ENCODE results near the gene MBNL1.

Gene MBNL1

GRCh38 chr3:152383136-152383606 is 114.4 kb downstream of the MBNL1 start:
- Histone ChIP-seq H3K4me2 (ENCODE audit: low read length) (no peak overlapping the region), H3K27ac (ENCODE audit: low read depth, low read length) (no peak overlapping the region), H3K79me2 (ENCODE audit: control insufficient read depth, low read length) (peaks cover 100% of the 10 kb centered on the region)

GRCh38 chr3:152384412-152384811 is 115.7 kb downstream of the MBNL1 start:
- TF ChIP-seq CTCF (IDR thresholded peaks at IDR 0.05; ENCODE audit: low read depth, low read length, poor library complexity, severe bottlenecking), result no peak
- TF ChIP-seq EZH2phosphoT487 (IDR thresholded peaks at IDR 0.05; ENCODE audit: borderline replicate concordance, low read length), result no peak
- Histone ChIP-seq H3K4me2 (ENCODE audit: low read length) (peak overlapping the region; percentile 2; the same call in 1 of the 2 replicates), H3K79me2 (ENCODE audit: control insufficient read depth, low read length) (peaks cover 100% of the 10 kb centered on the region), H3K9me3 (ENCODE audit: control insufficient read depth, insufficient read depth, low read length) (no peaks in the 10 kb centered on the region), H3K9me2 (replicated peaks; ENCODE audit: control insufficient read depth, low read length) (no peaks in the 10 kb centered on the region), H3K4me3 (ENCODE audit: low read length) (no peak overlapping the region), H3F3A (ENCODE audit: control insufficient read depth, insufficient read depth) (no peaks in the 10 kb centered on the region; the same call in 1 of the 2 replicates), H3K27ac (ENCODE audit: low read depth, low read length) (no peak overlapping the region), H4K20me1 (ENCODE audit: control insufficient read depth, insufficient read depth, low read depth, low read length) (no peaks in the 10 kb centered on the region), H3K36me3 (ENCODE audit: control insufficient read depth, low read length) (peaks cover 57% of the 10 kb centered on the region), H3K4me1 (ENCODE audit: control insufficient read depth, low read length) (peaks cover 68% of the 10 kb centered on the region), H3K27me3 (ENCODE audit: control insufficient read depth, low read length) (no peaks in the 10 kb centered on the region)

More at GRCh38 chr3:152383136-152383606, 114.4 kb downstream of the MBNL1 start:
- peaks cover 78% of the 10 kb centered on the region for H3K4me1 ChIP-seq (ENCODE audit: control insufficient read depth, low read length)
- H3K9me3 ChIP-seq (ENCODE audit: control insufficient read depth, insufficient read depth, low read length), result no peaks in the 10 kb centered on the region
- peaks cover 2% of the 10 kb centered on the region; the same call in 1 of the 2 replicates for H3F3A ChIP-seq (ENCODE audit: control insufficient read depth, insufficient read depth)
- H3K4me3 ChIP-seq (ENCODE audit: low read length), result no peak overlapping the region
- no peaks in the 10 kb centered on the region for H4K20me1 ChIP-seq (ENCODE audit: control insufficient read depth, insufficient read depth, low read depth, low read length)
- TF ChIP-seq CTCF (IDR thresholded peaks at IDR 0.05; ENCODE audit: low read depth, low read length, poor library complexity, severe bottlenecking) (no peak), EZH2phosphoT487 (IDR thresholded peaks at IDR 0.05; ENCODE audit: borderline replicate concordance, low read length) (no peak)
- H3K36me3 ChIP-seq (ENCODE audit: control insufficient read depth, low read length), result peaks cover 61% of the 10 kb centered on the region
- H3K9me2 ChIP-seq (replicated peaks; ENCODE audit: control insufficient read depth, low read length), result no peaks in the 10 kb centered on the region
- no peaks in the 10 kb centered on the region for H3K27me3 ChIP-seq (ENCODE audit: control insufficient read depth, low read length)

- H3K9me3 ChIP-seq (ENCODE audit: control insufficient read depth, insufficient read depth, low read length), result no peaks in the 10 kb centered on the region
- H4K20me1 ChIP-seq (ENCODE audit: control insufficient read depth, insufficient read depth, low read depth, low read length), result no peaks in the 10 kb centered on the region
- H3K4me3 ChIP-seq (ENCODE audit: low read length), result no peak overlapping the region
- peaks cover 59% of the 10 kb centered on the region for H3K4me1 ChIP-seq (ENCODE audit: control insufficient read depth, low read length)
- H3K79me2 ChIP-seq (ENCODE audit: control insufficient read depth, low read length), result peaks cover 99% of the 10 kb centered on the region
- H3K4me2 ChIP-seq (ENCODE audit: low read length), result no peak overlapping the region
- H3K36me3 ChIP-seq (ENCODE audit: control insufficient read depth, low read length), result peaks cover 50% of the 10 kb centered on the region
- no peak overlapping the region for H3K27ac ChIP-seq (ENCODE audit: low read depth, low read length)
- TF ChIP-seq CTCF (IDR thresholded peaks at IDR 0.05; ENCODE audit: low read depth, low read length, poor library complexity, severe bottlenecking) (no peak), EZH2phosphoT487 (IDR thresholded peaks at IDR 0.05; ENCODE audit: borderline replicate concordance, low read length) (no peak)
- H3K9me2 ChIP-seq (replicated peaks; ENCODE audit: control insufficient read depth, low read length), result no peaks in the 10 kb centered on the region
- no peaks in the 10 kb centered on the region; the same call in 1 of the 2 replicates for H3F3A ChIP-seq (ENCODE audit: control insufficient read depth, insufficient read depth)
- H3K27me3 ChIP-seq (ENCODE audit: control insufficient read depth, low read length), result no peaks in the 10 kb centered on the region
These were observed 117.0 kb downstream of the MBNL1 start for GRCh38 chr3:152385761-152386160.
